OCI-LY1 (cell line): Measurements from ENCODE around the gene BTBD18.

Source experiments
- H2AFZ ChIP-seq: fragments of 200-600 bp; sonication (generic), shearing (Covaris generic); 2 replicates; pipeline ENCODE4 v1.6.0; 2014; ENCODE audit warnings: antibody characterized with exemption, mild to moderate bottlenecking, low read length
- H3F3A ChIP-seq: fragments of 200-600 bp; sonication (generic), shearing (Covaris generic); 2 replicates; pipeline ENCODE4 v1.6.0; 2014; ENCODE audit warnings: mild to moderate bottlenecking, antibody characterized with exemption, low read length, moderate library complexity; ENCODE audit not compliant: insufficient read depth
- H3K27ac ChIP-seq: fragments of 200-600 bp; sonication (generic); 2 replicates; pipeline ENCODE4 v1.5.1; 2014; ENCODE audit warnings: low read length, mixed run types, mild to moderate bottlenecking, low read depth; ENCODE audit not compliant: poor library complexity, severe bottlenecking
- H3K27me3 ChIP-seq: fragments of 200-600 bp; sonication (generic); 2 replicates; pipeline ENCODE4 v1.6.0; 2014; ENCODE audit warnings: antibody characterized with exemption, mild to moderate bottlenecking, low read length, moderate library complexity; ENCODE audit not compliant: insufficient read depth
- H3K36me3 ChIP-seq: fragments of 200-600 bp; sonication (generic); 2 replicates; pipeline ENCODE4 v1.6.1; 2014; ENCODE audit warnings: mild to moderate bottlenecking, antibody characterized with exemption, low read length, moderate library complexity, mixed read lengths; ENCODE audit not compliant: insufficient read depth
- H3K4me1 ChIP-seq: fragments of 200-600 bp; sonication (generic); 2 replicates; pipeline ENCODE4 v1.5.1; 2014; ENCODE audit warnings: mild to moderate bottlenecking, low read length, moderate library complexity; ENCODE audit not compliant: insufficient read depth, severe bottlenecking
- H3K4me2 ChIP-seq: fragments of 200-600 bp; sonication (generic), shearing (Covaris generic); 2 replicates; pipeline ENCODE4 v1.6.1; 2014; ENCODE audit warnings: low read length
- H3K4me3 ChIP-seq: fragments of 200-600 bp; sonication (generic); 2 replicates; pipeline ENCODE4 v1.5.1; 2014; ENCODE audit warnings: low read length, low read depth, mild to moderate bottlenecking, mixed read lengths; ENCODE audit not compliant: poor library complexity, severe bottlenecking
- H3K79me2 ChIP-seq: fragments of 200-600 bp; shearing (Covaris generic); 2 replicates; pipeline ENCODE4 v1.6.1; 2016; ENCODE audit warnings: mixed run types, low read length, mixed read lengths; ENCODE audit not compliant: insufficient read depth
- H3K9ac ChIP-seq: fragments of 200-600 bp; sonication (generic), shearing (Covaris generic); 2 replicates; pipeline ENCODE4 v1.6.1; 2014; ENCODE audit warnings: mild to moderate bottlenecking, low read length, mixed read lengths
- H3K9me2 ChIP-seq: fragments of 200-600 bp; sonication (generic), shearing (Covaris generic); 2 replicates; pipeline ENCODE4 v1.6.1; 2014; ENCODE audit warnings: low read depth, mild to moderate bottlenecking, low read length, mixed read lengths
- H3K9me3 ChIP-seq: fragments of 200-600 bp; shearing (Covaris generic); 2 replicates; pipeline ENCODE4 v1.6.1; 2014; ENCODE audit warnings: low read length, mixed read lengths
- H4K20me1 ChIP-seq: fragments of 200-600 bp; sonication (generic), shearing (Covaris generic); 2 replicates; pipeline ENCODE4 v1.6.0; 2016; ENCODE audit warnings: mild to moderate bottlenecking, low read length; ENCODE audit not compliant: insufficient read depth
- CTCF ChIP-seq: fragments of 200-600 bp; sonication (generic), shearing (Covaris generic); IDR thresholded peaks from 2 replicates; pipeline ENCODE4 v1.5.1; 2017; ENCODE audit warnings: mild to moderate bottlenecking, antibody characterized with exemption, low read length, moderate library complexity, mixed read lengths
- EZH2 ChIP-seq: fragments of 200-600 bp; sonication (generic), shearing (Covaris generic); IDR thresholded peaks from 2 replicates; pipeline ENCODE4 v1.8.0; 2017; ENCODE audit warnings: borderline replicate concordance, mixed run types, mild to moderate bottlenecking, antibody characterized with exemption, low read length, moderate library complexity, mixed read lengths

BTBD18 gene

GRCh38 chr11:57751676-57752253 is at the start of gene BTBD18:
TSS of gene BTBD18 (minus strand) at chr11:57751819. CDS start at chr11:57751188, 631 bp downstream.
- H3K27ac ChIP-seq: no peak within 1 kb of the TSS
- no peak within 1 kb of the TSS for H2AFZ ChIP-seq
- H3K9ac ChIP-seq: no peak within 1 kb of the TSS
- H4K20me1 ChIP-seq: no peaks in the 10 kb centered on the region
- H3K4me3 ChIP-seq: no peak within 1 kb of the TSS
- no peaks in the 10 kb centered on the region for H3K9me2 ChIP-seq
- H3K9me3 ChIP-seq: no peaks in the 10 kb centered on the region
- H3F3A ChIP-seq: no peaks in the 10 kb centered on the region
- no peaks in the 10 kb centered on the region for H3K4me1 ChIP-seq
- peaks cover 6% of the 10 kb centered on the region for H3K36me3 ChIP-seq
- H3K79me2 ChIP-seq: no peaks in the 10 kb centered on the region
- H3K27me3 ChIP-seq: no peaks in the 10 kb centered on the region
- TF ChIP-seq EZH2 (no peak), CTCF (peak; percentile 59)
- H3K4me2 ChIP-seq: no peak within 1 kb of the TSS

- Histone ChIP-seq H3K9ac (no peak overlapping the region), H3K4me2 (no peak overlapping the region), H4K20me1 (no peaks in the 10 kb centered on the region), H3F3A (no peaks in the 10 kb centered on the region), H3K27ac (no peak overlapping the region), H3K4me3 (no peak overlapping the region), H2AFZ (no peak overlapping the region), H3K4me1 (peaks cover 3% of the 10 kb centered on the region), H3K9me2 (no peaks in the 10 kb centered on the region), H3K9me3 (no peaks in the 10 kb centered on the region), H3K36me3 (peaks cover 5% of the 10 kb centered on the region), H3K27me3 (no peaks in the 10 kb centered on the region), H3K79me2 (no peaks in the 10 kb centered on the region)
- TF ChIP-seq CTCF: no peak
These were observed 49.5 kb upstream of the BTBD18 start for GRCh38 chr11:57801183-57801485.

- peak; percentile 81 for TF ChIP-seq CTCF
- no peak for TF ChIP-seq EZH2
- no peaks in the 10 kb centered on the region for H4K20me1 ChIP-seq
- H3K27me3 ChIP-seq: no peaks in the 10 kb centered on the region
- H3F3A ChIP-seq: no peaks in the 10 kb centered on the region
- H3K27ac ChIP-seq: no peak overlapping the region
- no peaks in the 10 kb centered on the region for H3K9me3 ChIP-seq
- H2AFZ ChIP-seq: peak overlapping the region; percentile 39; the same call in 1 of the 2 replicates
- no peak overlapping the region for H3K4me2 ChIP-seq
- H3K9me2 ChIP-seq: no peaks in the 10 kb centered on the region
- H3K4me1 ChIP-seq: peaks cover 3% of the 10 kb centered on the region
- no peak overlapping the region for H3K4me3 ChIP-seq
- peaks cover 5% of the 10 kb centered on the region for H3K36me3 ChIP-seq
- no peaks in the 10 kb centered on the region for H3K79me2 ChIP-seq
- H3K9ac ChIP-seq: no peak overlapping the region
These were observed 49.0 kb upstream of the BTBD18 start for GRCh38 chr11:57800444-57801182.
